ENCODE measurements around the gene SLIT1.

The SLIT1 gene

DNA sequence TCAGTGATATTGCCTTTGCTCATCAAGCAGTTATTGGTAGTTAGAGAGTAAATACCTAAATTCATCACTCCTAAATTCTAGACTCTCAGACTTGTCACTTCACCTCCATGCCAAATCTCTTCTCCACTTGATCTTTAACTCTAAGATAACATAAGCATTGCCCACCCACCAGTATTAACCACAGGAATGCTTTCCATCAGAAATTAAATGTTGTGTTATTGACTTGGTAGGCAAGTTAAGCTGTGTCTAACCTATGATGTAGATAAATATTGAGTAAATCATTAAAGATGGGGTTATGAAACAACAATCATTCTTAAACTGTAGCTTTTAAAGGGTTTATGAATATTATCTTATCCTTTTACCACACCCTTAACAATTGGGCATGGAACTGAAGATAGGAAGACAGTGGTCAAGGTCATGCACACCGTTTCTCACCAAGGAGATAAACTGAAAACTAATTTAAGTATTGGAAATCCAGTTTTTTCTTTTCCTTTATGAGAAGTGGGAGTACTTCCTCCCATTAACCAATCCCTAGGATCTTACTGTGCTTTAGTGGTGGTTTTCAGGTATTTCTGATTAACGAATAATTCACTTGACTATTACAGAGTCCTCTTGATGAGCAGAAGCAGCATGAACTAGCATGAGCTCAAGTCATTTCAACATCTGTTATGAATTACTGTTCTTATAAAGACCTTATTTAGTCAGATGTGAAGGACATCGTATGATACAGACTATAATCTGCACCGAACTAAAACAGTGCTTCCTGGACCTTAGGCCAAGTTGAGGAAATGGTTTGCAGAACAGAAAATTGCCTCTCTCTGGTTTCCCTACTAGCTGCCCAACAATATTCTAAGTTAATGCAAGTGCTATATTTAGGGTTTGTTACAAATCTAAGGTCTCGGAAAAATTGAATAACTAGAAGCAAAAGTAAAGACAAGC, 211.7 kb downstream of the SLIT1 start:
- no peak for DNase-seq (ENCODE audit: low read depth in 2 of 2)

GRCh38 chr10:96972264-96972663, 213.5 kb downstream of the SLIT1 start:
- DNase-seq (ENCODE audit: low read depth in 2 of 2): no peak

DNA sequence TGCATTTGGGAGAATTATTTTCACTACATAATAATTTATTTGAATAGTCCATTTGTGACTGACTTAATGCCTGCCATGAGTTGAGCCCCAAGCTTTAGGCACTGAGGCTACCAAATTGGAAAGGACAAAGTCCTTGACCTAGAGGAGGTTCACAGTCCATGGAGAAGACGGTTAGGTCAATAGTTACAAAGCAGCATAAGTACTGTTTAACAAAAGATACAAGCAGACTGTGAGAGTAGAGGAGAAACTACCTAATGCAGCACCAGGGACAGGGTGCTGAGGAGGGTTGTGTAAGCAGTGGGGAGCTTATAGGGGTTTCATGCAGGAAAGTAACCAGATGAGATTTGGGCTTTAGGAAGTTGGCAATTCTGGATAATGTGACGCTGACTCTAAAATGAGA, 214.4 kb downstream of the SLIT1 start:
- DNase-seq (ENCODE audit: low read depth in 2 of 2): no peak

GRCh38 chr10:96968682-96969423, 216.9 kb downstream of the SLIT1 start:
- no peak for DNase-seq (ENCODE audit: low read depth in 2 of 2)

GRCh38 chr10:96967847-96968246, 217.9 kb downstream of the SLIT1 start:
- DNase-seq (ENCODE audit: low read depth in 2 of 2): no peak

DNA sequence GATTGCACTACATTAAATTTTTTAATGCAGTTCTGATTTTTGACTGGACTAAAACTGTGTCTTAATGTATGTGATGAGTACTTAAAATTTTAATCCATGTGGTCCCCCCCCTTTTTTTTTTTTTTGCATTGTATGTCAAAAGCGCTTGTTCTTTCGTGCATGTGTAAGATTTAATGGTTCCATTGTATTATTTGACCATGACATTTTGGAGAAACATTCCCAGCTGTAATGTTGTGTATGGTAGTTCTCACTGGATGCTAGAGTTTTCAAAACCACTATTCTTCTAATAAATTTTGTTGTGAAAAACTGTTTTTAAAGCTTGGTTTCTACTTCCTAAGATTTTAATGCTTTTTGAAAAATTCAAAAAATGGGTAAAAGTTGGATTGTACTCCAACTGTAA, 221.6 kb downstream of the SLIT1 start:
- no peak for DNase-seq (ENCODE audit: low read depth in 2 of 2)

- DNase-seq (ENCODE audit: low read depth in 2 of 2): no peak
Measured at GRCh38 chr10:96960872-96961271, 224.9 kb downstream of the SLIT1 start.

DNA sequence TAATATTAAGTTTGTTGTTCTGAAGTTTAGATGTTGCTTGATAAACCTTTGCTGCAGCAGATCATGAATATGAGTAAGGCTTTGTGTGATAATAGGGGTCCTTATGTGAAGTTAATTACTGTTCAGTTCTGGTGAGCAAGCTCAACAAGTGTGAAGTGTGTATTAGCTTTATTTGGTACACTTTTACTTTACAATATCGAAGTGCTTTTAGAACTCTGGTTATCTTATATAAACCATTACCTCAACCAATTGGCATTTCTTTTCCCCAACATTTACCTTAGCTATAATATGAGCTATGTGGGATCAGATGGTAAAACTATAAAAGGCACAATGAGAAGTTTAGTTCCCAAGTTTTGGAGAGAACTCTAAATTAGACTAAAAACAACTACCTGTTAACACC, 226.0 kb downstream of the SLIT1 start:
- no peak for DNase-seq (ENCODE audit: low read depth in 2 of 2)

- DNase-seq (ENCODE audit: low read depth in 2 of 2): no peak
Measured at GRCh38 chr10:96958071-96958470, 227.7 kb downstream of the SLIT1 start.

GRCh38 chr10:96955794-96956193, 230.0 kb downstream of the SLIT1 start:
- no peak for DNase-seq (ENCODE audit: low read depth in 2 of 2)

DNA sequence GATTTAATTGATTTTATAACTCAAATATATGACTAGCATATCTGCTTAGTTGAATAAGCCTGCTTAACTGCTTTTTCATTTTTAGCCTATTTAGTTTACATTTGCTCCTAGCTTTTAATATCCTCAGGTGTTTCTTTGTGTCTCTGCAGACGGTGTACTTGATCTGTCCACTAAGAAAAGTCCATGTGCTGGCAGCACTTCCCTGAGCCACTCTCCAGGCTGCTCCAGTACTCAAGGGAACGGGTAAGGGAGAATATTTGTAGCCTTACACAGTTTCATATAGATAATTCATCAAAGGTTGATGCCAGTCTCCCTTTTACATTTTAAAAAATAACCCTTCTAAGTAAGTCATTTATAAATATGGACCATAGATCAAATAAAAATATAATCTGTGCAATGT, 233.8 kb downstream of the SLIT1 start:
- DNase-seq (ENCODE audit: low read depth in 2 of 2): no peak

GRCh38 chr10:96949039-96949683, 236.6 kb downstream of the SLIT1 start:
- no peak for DNase-seq (ENCODE audit: low read depth in 2 of 2)

Measured in stimulated activated CD8-positive, alpha-beta memory T cell treated with anti-CD3 and anti-CD28 coated beads, Interleukin-2, amount 100 ng/mL, for 1 hour (primary cell).